ENCODE results near the gene TTC28.
"Not testable (repeated sequence)": the region's sequence is repeated elsewhere in the genome, so short reads cannot be mapped to it uniquely, and the experiment has no call there.

TTC28 gene

GRCh38 chr22:28478564-28478963 is 201.1 kb downstream of the TTC28 start:
- no peak for DNase-seq (ENCODE audit: low read depth, low spot score)
- ChIA-PET POLR2A (no interaction called here), CTCF (no interaction called here)
- no peak overlapping the region for H3K4me3 ChIP-seq (ENCODE audit: low read depth, low read length)
- TF ChIP-seq CTCF (IDR thresholded peaks at IDR 0.05; ENCODE audit: insufficient read depth, low read length, missing control alignments): no peak

DNA sequence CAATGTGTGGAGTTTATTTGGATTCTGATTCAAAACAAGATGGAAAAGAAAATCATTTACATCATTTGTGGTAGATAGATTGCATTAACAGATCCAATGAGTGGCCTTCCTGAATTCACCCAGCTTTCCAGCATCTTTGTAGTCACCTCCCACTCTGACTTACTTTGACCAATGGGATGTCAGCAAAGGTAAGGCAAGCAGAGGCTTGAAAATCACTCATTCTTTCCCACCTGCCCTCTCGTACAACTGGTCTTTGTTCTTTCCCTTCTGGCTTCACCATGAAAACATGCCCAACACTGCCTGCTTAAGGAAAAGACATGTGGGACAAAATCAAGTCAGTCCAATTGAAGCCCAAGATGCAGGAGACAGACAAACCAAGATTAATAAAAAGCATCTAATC is 202.1 kb downstream of the TTC28 start:
- DNase-seq (ENCODE audit: low read depth, low spot score): no peak
- H3K4me3 ChIP-seq (ENCODE audit: low read depth, low read length): no peak overlapping the region
- CTCF ChIA-PET: no interaction called here

GRCh38 chr22:28474330-28474729 is 205.3 kb downstream of the TTC28 start:
- H3K4me3 ChIP-seq (ENCODE audit: low read depth, low read length): no peak overlapping the region
- ChIA-PET POLR2A (no interaction called here), CTCF (interaction anchor here (0.7 kb wide), 1 partner anchor 422 kb away, joined by 3 read pairs; no protein-coding TSS in a partner anchor)
- TF ChIP-seq CTCF (IDR thresholded peaks at IDR 0.05; ENCODE audit: insufficient read depth, low read length, missing control alignments): no peak
- DNase-seq (ENCODE audit: low read depth, low spot score): no peak

More for the DNA sequence above, 202.1 kb downstream of the TTC28 start:
- no peak for TF ChIP-seq CTCF (IDR thresholded peaks at IDR 0.05; ENCODE audit: insufficient read depth, low read length, missing control alignments)
- POLR2A ChIA-PET: no interaction called here

DNA sequence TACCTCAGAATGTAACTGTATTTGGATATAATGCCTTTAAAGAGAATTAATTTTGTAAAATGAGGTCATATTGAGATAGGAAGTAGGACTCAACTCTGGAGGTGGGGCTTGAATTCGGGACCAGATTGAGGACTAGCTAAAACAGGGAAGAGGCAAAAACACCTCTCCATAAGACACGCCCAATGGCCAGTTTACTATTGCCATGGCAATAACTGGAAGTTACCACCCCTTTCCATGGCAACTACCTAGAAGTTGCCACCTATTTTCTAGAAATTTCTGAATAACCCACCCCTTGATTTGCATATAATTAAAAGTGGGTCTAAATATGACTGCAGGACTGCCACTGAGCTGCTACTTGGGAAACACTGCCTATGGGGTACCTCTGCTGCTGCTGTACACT is 206.4 kb downstream of the TTC28 start:
- DNase-seq (ENCODE audit: low read depth, low spot score): no peak
- POLR2A ChIA-PET: no interaction called here
- no peak for TF ChIP-seq CTCF (IDR thresholded peaks at IDR 0.05; ENCODE audit: insufficient read depth, low read length, missing control alignments)
- no peak overlapping the region for H3K4me3 ChIP-seq (ENCODE audit: low read depth, low read length)
- CTCF ChIA-PET: interaction anchor here (1.5 kb wide), 1 partner anchor 421 kb away, joined by 4 read pairs; no protein-coding TSS in a partner anchor

DNA sequence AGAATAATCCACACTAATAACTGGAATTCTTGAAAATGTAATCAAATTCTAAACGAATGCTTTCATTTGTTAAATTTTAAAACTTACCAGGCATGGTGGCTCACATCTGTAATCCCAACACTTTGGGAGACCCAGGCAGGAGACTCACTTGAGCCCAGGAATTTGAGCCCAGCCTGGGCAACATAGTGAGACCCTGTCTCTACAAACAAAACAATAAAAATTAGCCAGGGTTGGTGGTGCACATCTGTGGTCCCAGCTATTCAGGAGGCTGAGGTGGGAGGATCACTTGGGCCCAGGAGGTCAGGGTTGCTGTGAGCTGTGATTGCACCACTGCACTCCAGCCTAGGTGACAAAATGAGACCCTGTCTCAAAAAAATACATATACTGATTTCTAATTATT is 212.6 kb downstream of the TTC28 start:
- DNase-seq (ENCODE audit: low read depth, low spot score); CTCF ChIA-PET; H3K4me3 ChIP-seq (ENCODE audit: low read depth, low read length); POLR2A ChIA-PET: not testable (repeated sequence)

GRCh38 chr22:28466399-28466798 is 213.2 kb downstream of the TTC28 start:
- ChIA-PET CTCF (no interaction called here), POLR2A (no interaction called here)
- no peak for DNase-seq (ENCODE audit: low read depth, low spot score)
- no peak overlapping the region for H3K4me3 ChIP-seq (ENCODE audit: low read depth, low read length)
- no peak for TF ChIP-seq CTCF (IDR thresholded peaks at IDR 0.05; ENCODE audit: insufficient read depth, low read length, missing control alignments)

GRCh38 chr22:28465841-28466240 is 213.8 kb downstream of the TTC28 start:
- no peak for DNase-seq (ENCODE audit: low read depth, low spot score)
- ChIA-PET POLR2A (no interaction called here), CTCF (no interaction called here)
- H3K4me3 ChIP-seq (ENCODE audit: low read depth, low read length): no peak overlapping the region
- TF ChIP-seq CTCF (IDR thresholded peaks at IDR 0.05; ENCODE audit: insufficient read depth, low read length, missing control alignments): no peak

Measured in AG04449 (cell line).